ENCODE data around the gene ZNF32. TPM values are rescaled to one million over a fixed set of nuclear protein-coding genes. Genes with fewer than 3 reads are reported as not detected.

ZNF32 gene
- total and polyA plus RNA-seq, 2 donors (not counting 1 experiment from before 2014, with no cell fraction given) = 29.0 to 29.6 TPM

GRCh38 chr10:43689618-43689954, 40.9 kb upstream of the ZNF32 start:
- ATAC-seq (ENCODE audit: low read depth) = peak; percentile 41
- Histone ChIP-seq H3K27me3 (replicated peaks in 1 of 4; ENCODE audit: control extremely low read depth in 1 of 4, control insufficient read depth in 3 of 4, insufficient read depth in 4 of 4, low read length in 3 of 4) (peaks cover 0 to 17% (median 2%) of the 10 kb centered on the region in 4 experiments), H3K79me2 (ENCODE audit: control insufficient read depth, insufficient read depth, low read length) (no peaks in the 10 kb centered on the region), H3K9me3 (ENCODE audit: control extremely low read depth in 1 of 3, control insufficient read depth in 2 of 3, insufficient read depth in 1 of 3, low read length in 2 of 3) (peaks cover 0 to 4% (median 0%) of the 10 kb centered on the region in 3 donors), H3K4me2 (replicated peaks; ENCODE audit: low read depth, low read length, poor library complexity, severe bottlenecking) (peak overlapping the region; percentile 74), H4K20me1 (ENCODE audit: control insufficient read depth, insufficient read depth, low read length, poor library complexity, severe bottlenecking) (no peaks in the 10 kb centered on the region), H3K9ac (ENCODE audit: low read length) (peak overlapping the region; percentile 68), H3K36me3 (replicated peaks in 1 of 2; ENCODE audit: control extremely low read depth in 1 of 2, control insufficient read depth in 1 of 2, extremely low read depth in 1 of 2, insufficient read depth in 2 of 2, low read length in 1 of 2) (no peaks in the 10 kb centered on the region), H2AFZ (ENCODE audit: insufficient read depth, low read depth, low read length, poor library complexity, severe bottlenecking) (peak overlapping the region; percentile 80), H3K4me1 (ENCODE audit: control insufficient read depth in 2 of 2, insufficient read depth in 2 of 2, low read length in 2 of 2) (peaks cover 9 to 11% of the 10 kb centered on the region in 2 donors), H3K27ac (ENCODE audit: low read length in 2 of 2) (no peak overlapping the region), H3K4me3 (ENCODE audit: control extremely low read depth in 1 of 5, extremely low read depth in 1 of 5, insufficient read depth in 1 of 5, low read depth in 2 of 5, low read length in 4 of 5) (peak overlapping the region; percentile 51 to 72 (median 60))
- intact Hi-C loops (cut with micrococcal nuclease) = no loop called here
- Mint-ChIP-seq H3K27me3 (peaks cover 33% of the 10 kb centered on the region), H3K9me3 (ENCODE audit: insufficient read depth) (peaks cover 1% of the 10 kb centered on the region), H3K4me1 (peaks cover 17% of the 10 kb centered on the region), H3K4me3 (peak overlapping the region; percentile 87), H3K27ac (peak overlapping the region; percentile 7)
- POLR2A ChIA-PET = no interaction called here
- TF ChIP-seq EZH2 (IDR thresholded peaks at IDR 0.05; ENCODE audit: borderline replicate concordance, insufficient read depth, low read depth, low read length, poor library complexity, severe bottlenecking) (no peak), CTCF (IDR thresholded peaks at IDR 0.05) (no peak)
- 3% methylated on average over 25 of the region's 25 CpGs for WGBS (ENCODE audit: insufficient coverage)
- no peak for DNase-seq
- CTCF ChIA-PET = no interaction called here

- DNase-seq = no peak
- Mint-ChIP-seq H3K4me3 (peak overlapping the region; percentile 87), H3K9me3 (ENCODE audit: insufficient read depth) (peaks cover 2% of the 10 kb centered on the region), H3K27ac (no peak overlapping the region), H3K4me1 (peaks cover 17% of the 10 kb centered on the region), H3K27me3 (peaks cover 34% of the 10 kb centered on the region)
- H3K79me2 ChIP-seq (ENCODE audit: control insufficient read depth, insufficient read depth, low read length) = no peaks in the 10 kb centered on the region
- H3K4me3 ChIP-seq (ENCODE audit: control extremely low read depth in 1 of 5, extremely low read depth in 1 of 5, insufficient read depth in 1 of 5, low read depth in 2 of 5, low read length in 4 of 5) = peak overlapping the region in 2 of 5 experiments; percentile 51 to 72
- peaks cover 0 to 17% (median 2%) of the 10 kb centered on the region in 4 experiments for H3K27me3 ChIP-seq (replicated peaks in 1 of 4; ENCODE audit: control extremely low read depth in 1 of 4, control insufficient read depth in 3 of 4, insufficient read depth in 4 of 4, low read length in 3 of 4)
- POLR2A ChIA-PET = no interaction called here
- intact Hi-C loops (cut with micrococcal nuclease) = no loop called here
- H4K20me1 ChIP-seq (ENCODE audit: control insufficient read depth, insufficient read depth, low read length, poor library complexity, severe bottlenecking) = no peaks in the 10 kb centered on the region
- 84% methylated on average over 15 of the region's 25 CpGs for WGBS (ENCODE audit: insufficient coverage)
- H3K4me2 ChIP-seq (replicated peaks; ENCODE audit: low read depth, low read length, poor library complexity, severe bottlenecking) = peak overlapping the region; percentile 74
- ATAC-seq (ENCODE audit: low read depth) = no peak
- H3K9me3 ChIP-seq (ENCODE audit: control extremely low read depth in 1 of 3, control insufficient read depth in 2 of 3, insufficient read depth in 1 of 3, low read length in 2 of 3) = peaks cover 0 to 4% (median 0%) of the 10 kb centered on the region in 3 donors
- H3K36me3 ChIP-seq (replicated peaks in 1 of 2; ENCODE audit: control extremely low read depth in 1 of 2, control insufficient read depth in 1 of 2, extremely low read depth in 1 of 2, insufficient read depth in 2 of 2, low read length in 1 of 2) = no peaks in the 10 kb centered on the region
- CTCF ChIA-PET = interaction anchor here (0.8 to 1.0 kb wide), 2 partner anchors 15 to 16 kb away, joined by 3 to 5 read pairs; no protein-coding TSS in a partner anchor
- H3K4me1 ChIP-seq (ENCODE audit: control insufficient read depth in 2 of 2, insufficient read depth in 2 of 2, low read length in 2 of 2) = peaks cover 9 to 11% of the 10 kb centered on the region in 2 donors
- H3K27ac ChIP-seq (ENCODE audit: low read length in 2 of 2) = no peak overlapping the region
- H2AFZ ChIP-seq (ENCODE audit: insufficient read depth, low read depth, low read length, poor library complexity, severe bottlenecking) = peak overlapping the region; percentile 80
- H3K9ac ChIP-seq (ENCODE audit: low read length) = peak overlapping the region; percentile 68
- TF ChIP-seq EZH2 (IDR thresholded peaks at IDR 0.05; ENCODE audit: borderline replicate concordance, insufficient read depth, low read depth, low read length, poor library complexity, severe bottlenecking) = no peak
- TF ChIP-seq CTCF (IDR thresholded peaks at IDR 0.05) = no peak
Measured at GRCh38 chr10:43689007-43689491, 40.4 kb upstream of the ZNF32 start.

Measured in B cell (primary cell).